LNCAP (cell line): ENCODE measurements around the gene INPP4B.

Experiments used
- TF ChIP-seq, protein P1 (sequence below): fragments of 450-650 bp; IDR thresholded peaks from 2 replicates; pipeline ENCODE4 v1.5.1; 2017; ENCODE audit warnings: mild to moderate bottlenecking

Gene INPP4B

DNA sequence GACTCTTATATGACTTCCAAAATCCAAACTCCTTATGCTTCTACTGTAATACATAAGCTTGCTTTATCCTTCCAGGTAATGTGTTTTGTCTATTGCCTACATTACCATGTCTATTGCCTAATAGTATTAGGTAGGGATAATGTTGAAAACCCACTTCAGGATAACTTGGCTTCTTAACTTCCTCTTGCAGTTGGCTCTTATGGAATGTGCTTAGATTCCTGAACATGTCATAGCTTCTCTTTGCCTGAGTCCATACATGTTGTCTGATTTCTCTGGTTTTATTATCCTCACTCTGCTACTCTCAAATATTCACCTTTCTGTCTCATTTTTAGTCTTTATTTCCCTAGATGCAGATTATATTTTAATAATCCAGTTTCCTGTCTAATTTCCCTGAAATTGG is 609.8 kb downstream of the INPP4B start:
- TF ChIP-seq, protein P1, sequence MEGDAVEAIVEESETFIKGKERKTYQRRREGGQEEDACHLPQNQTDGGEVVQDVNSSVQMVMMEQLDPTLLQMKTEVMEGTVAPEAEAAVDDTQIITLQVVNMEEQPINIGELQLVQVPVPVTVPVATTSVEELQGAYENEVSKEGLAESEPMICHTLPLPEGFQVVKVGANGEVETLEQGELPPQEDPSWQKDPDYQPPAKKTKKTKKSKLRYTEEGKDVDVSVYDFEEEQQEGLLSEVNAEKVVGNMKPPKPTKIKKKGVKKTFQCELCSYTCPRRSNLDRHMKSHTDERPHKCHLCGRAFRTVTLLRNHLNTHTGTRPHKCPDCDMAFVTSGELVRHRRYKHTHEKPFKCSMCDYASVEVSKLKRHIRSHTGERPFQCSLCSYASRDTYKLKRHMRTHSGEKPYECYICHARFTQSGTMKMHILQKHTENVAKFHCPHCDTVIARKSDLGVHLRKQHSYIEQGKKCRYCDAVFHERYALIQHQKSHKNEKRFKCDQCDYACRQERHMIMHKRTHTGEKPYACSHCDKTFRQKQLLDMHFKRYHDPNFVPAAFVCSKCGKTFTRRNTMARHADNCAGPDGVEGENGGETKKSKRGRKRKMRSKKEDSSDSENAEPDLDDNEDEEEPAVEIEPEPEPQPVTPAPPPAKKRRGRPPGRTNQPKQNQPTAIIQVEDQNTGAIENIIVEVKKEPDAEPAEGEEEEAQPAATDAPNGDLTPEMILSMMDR = no peak

DNA sequence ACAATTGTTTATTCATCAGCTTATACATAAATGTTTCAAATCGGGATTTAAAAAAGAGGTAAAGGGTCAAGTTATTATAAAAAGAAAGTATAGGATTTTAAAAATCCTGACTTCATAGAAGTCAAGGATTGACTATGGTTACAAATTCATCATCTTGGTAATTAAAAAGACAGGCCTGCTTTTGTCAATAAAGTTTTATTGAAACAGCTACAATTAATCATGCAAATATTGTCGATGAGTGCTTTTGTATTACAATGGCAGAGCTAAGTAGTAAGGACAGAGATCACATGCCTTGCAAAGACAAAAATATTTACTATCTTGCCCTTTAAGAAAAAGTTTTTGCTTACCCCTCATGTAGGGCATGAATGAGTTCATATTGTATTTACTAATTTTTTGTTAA is 614.3 kb downstream of the INPP4B start:
- TF ChIP-seq, protein P1 = no peak

DNA sequence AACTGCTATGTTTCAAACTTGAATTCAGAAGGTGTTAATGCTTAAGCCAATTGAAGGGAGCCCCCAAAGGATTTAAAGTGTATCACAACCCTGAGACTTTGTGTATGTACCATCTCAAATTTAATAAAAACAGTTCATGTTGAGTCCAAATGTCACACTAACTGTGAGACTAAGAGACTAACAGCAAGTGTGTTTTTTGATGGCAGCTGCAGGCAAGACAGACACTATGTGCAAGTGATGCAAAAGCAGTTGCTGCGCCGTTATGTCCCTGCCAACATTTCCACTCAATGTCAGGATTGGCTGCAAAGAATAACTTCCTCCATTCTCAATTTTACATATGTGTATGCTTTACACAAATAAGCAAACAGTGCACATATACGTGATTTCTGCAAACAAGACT is 615.1 kb downstream of the INPP4B start:
- TF ChIP-seq, protein P1 = no peak

DNA sequence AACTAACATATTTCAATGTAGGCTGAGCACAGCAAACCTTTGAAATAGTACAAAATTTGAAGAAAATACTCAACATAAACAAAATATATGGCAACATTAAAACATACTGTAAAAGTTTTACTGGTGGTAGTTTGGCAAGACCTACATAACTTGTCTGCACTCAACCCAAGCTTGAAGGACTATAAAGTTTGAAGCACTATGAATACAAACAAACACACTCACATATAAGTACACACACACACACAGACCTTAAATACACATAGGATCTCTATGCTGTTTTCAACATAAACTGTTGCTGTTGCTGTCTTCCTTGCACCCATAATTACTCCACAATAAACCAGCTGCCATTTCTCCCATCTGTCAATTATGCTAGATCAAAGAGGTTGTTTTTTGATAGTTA is 620.1 kb downstream of the INPP4B start:
- TF ChIP-seq, protein P1 = no peak

DNA sequence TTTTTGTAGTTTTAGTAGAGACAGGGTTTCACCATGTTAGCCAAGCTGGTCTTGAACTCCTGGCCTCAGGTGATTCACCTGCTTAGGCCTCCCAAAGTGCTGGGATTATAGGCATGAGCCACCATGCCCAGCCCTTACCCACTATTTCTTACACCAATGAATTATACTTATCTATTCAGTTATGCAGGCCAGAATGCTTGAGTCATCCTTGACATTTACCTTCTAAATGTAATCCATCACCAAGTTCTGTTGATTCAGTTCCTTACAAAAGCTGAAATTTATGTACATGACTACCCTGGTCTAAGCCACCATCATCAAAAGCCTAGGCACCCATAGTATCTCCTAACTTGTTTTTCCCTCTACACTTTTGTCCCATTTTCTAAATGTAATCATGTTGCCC is 624.0 kb downstream of the INPP4B start:
- TF ChIP-seq, protein P1 = no peak

DNA sequence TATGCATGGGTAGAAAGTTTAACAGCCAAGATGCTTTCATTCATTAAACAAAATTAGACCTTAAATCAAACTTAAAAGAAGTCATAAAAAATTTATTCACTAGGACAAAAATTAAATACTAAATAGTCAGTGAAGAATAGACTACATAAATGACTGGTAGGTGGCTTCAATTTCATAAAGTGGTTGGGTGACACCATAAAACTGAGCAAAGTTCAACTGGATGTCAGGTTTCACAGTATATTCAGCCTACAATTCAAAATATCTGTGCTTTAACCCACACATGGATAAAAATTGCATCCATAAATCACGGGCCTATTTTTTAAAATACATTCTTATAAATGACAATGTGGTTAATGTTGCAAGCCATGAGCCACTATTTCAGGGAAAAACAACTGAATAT is 627.4 kb downstream of the INPP4B start:
- TF ChIP-seq, protein P1 = no peak

DNA sequence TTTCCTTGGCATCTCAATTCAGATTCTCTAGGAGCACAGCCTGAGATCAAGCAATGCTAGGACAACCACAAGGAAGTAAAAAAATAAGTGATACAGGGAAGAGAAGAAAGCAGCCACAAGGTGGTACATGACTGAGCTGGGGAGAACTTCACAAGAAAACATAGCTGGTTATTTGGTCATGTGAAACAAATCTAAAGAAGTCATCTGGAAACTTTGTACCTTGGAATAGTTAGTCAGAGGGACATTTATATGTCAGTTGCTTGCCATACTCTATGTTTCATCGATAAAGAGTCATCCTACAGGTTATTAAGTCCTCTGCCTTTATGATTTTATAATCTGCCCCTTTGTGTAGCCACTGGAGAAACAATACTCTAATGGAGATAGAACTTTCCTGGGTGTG is 634.7 kb downstream of the INPP4B start:
- TF ChIP-seq, protein P1 = no peak

DNA sequence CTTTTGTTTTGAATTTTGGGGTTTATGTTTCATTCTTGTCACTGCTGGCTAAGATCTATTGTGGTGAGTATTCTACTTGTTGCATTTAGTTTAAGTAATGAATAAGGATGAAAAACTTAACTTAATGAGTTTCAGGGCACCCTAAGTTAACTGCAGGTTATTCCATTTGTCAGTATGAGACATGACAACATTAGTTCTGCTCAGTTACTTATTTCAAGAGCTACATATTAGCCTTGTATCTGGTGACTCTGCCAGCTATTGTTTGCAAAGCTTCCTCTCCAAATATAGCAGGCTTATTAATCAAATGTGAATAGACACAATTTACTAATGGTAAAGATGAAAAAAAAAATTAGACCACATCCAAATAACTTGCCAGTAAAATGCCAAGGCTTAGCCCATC is 642.6 kb downstream of the INPP4B start:
- TF ChIP-seq, protein P1 = no peak
